ENCODE measurements around the gene TMEM135.

TMEM135 gene

GRCh38 chr11:87007963-87008362 lies 29.8 kb upstream of the TMEM135 start:
- Histone ChIP-seq H3K9ac (ENCODE audit: low read length) (no peak overlapping the region), H3K79me2 (ENCODE audit: insufficient read depth, low read length) (no peaks in the 10 kb centered on the region), H3K27ac (ENCODE audit: low read depth, low read length) (no peak overlapping the region), H3K9me3 (ENCODE audit: insufficient read depth, low read length) (no peaks in the 10 kb centered on the region), H3K4me3 (ENCODE audit: insufficient read depth, low read length, poor library complexity, severe bottlenecking) (no peak overlapping the region), H3K27me3 (ENCODE audit: low read length) (no peaks in the 10 kb centered on the region), H3K4me2 (ENCODE audit: low read depth, low read length, poor library complexity, severe bottlenecking) (no peak overlapping the region), H3K9me2 (replicated peaks; ENCODE audit: insufficient read depth, low read length) (no peaks in the 10 kb centered on the region), H2AFZ (ENCODE audit: low read depth, low read length, severe bottlenecking) (no peak overlapping the region), H4K20me1 (ENCODE audit: low read depth, low read length) (no peaks in the 10 kb centered on the region), H3K36me3 (ENCODE audit: low read length) (no peaks in the 10 kb centered on the region), H3F3A (ENCODE audit: insufficient read depth) (no peaks in the 10 kb centered on the region)
- no peak for TF ChIP-seq CTCF (IDR thresholded peaks at IDR 0.05; ENCODE audit: insufficient read depth, low read length, poor library complexity, severe bottlenecking)

GRCh38 chr11:87012089-87012488 lies 25.6 kb upstream of the TMEM135 start:
- H2AFZ ChIP-seq (ENCODE audit: low read depth, low read length, severe bottlenecking): no peak overlapping the region
- no peaks in the 10 kb centered on the region for H3F3A ChIP-seq (ENCODE audit: insufficient read depth)
- no peak overlapping the region for H3K9ac ChIP-seq (ENCODE audit: low read length)
- no peaks in the 10 kb centered on the region for H3K27me3 ChIP-seq (ENCODE audit: low read length)
- no peak for TF ChIP-seq EZH2phosphoT487 (conservative IDR thresholded peaks at IDR 0.05; ENCODE audit: low read length)
- TF ChIP-seq CTCF (IDR thresholded peaks at IDR 0.05; ENCODE audit: insufficient read depth, low read length, poor library complexity, severe bottlenecking): no peak
- no peaks in the 10 kb centered on the region for H3K9me3 ChIP-seq (ENCODE audit: insufficient read depth, low read length)
- H3K36me3 ChIP-seq (ENCODE audit: low read length): no peaks in the 10 kb centered on the region
- no peaks in the 10 kb centered on the region for H4K20me1 ChIP-seq (ENCODE audit: low read depth, low read length)
- no peaks in the 10 kb centered on the region for H3K79me2 ChIP-seq (ENCODE audit: insufficient read depth, low read length)
- H3K9me2 ChIP-seq (replicated peaks; ENCODE audit: insufficient read depth, low read length): no peaks in the 10 kb centered on the region
- H3K4me3 ChIP-seq (ENCODE audit: insufficient read depth, low read length, poor library complexity, severe bottlenecking): no peak overlapping the region
- H3K27ac ChIP-seq (ENCODE audit: low read depth, low read length): no peak overlapping the region
- H3K4me2 ChIP-seq (ENCODE audit: low read depth, low read length, poor library complexity, severe bottlenecking): no peak overlapping the region

DNA sequence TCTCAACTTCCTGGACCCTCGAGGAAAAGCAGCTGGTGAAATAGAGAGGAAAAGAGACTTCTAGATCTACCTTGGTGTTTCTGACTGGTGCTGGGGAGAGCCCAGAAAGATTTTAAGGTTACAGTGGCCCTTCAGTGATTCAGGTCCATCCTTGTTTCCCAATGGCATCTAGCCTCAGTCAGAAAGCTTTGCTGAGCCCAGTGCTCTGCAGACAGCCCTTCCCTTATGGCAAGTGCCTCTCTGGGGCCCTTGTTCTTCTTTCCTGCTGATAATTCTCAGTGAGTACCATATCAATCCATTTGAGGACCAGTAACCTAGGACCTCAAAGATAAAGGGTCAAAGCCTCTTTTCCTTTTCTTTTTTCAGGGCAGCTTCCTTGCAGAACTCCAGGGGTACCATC lies 25.1 kb upstream of the TMEM135 start:
- H3K9me2 ChIP-seq (replicated peaks; ENCODE audit: insufficient read depth, low read length): no peaks in the 10 kb centered on the region
- no peak overlapping the region for H3K9ac ChIP-seq (ENCODE audit: low read length)
- H3K27ac ChIP-seq (ENCODE audit: low read depth, low read length): no peak overlapping the region
- TF ChIP-seq CTCF (IDR thresholded peaks at IDR 0.05; ENCODE audit: insufficient read depth, low read length, poor library complexity, severe bottlenecking) (no peak), EZH2phosphoT487 (conservative IDR thresholded peaks at IDR 0.05; ENCODE audit: low read length) (no peak)
- H3F3A ChIP-seq (ENCODE audit: insufficient read depth): no peaks in the 10 kb centered on the region
- no peak overlapping the region for H3K4me2 ChIP-seq (ENCODE audit: low read depth, low read length, poor library complexity, severe bottlenecking)
- H2AFZ ChIP-seq (ENCODE audit: low read depth, low read length, severe bottlenecking): no peak overlapping the region
- H3K9me3 ChIP-seq (ENCODE audit: insufficient read depth, low read length): no peaks in the 10 kb centered on the region
- no peaks in the 10 kb centered on the region for H3K27me3 ChIP-seq (ENCODE audit: low read length)
- no peak overlapping the region for H3K4me3 ChIP-seq (ENCODE audit: insufficient read depth, low read length, poor library complexity, severe bottlenecking)
- H3K36me3 ChIP-seq (ENCODE audit: low read length): no peaks in the 10 kb centered on the region
- H4K20me1 ChIP-seq (ENCODE audit: low read depth, low read length): no peaks in the 10 kb centered on the region
- no peaks in the 10 kb centered on the region for H3K79me2 ChIP-seq (ENCODE audit: insufficient read depth, low read length)
